GM06990 (cell line): Measurements from ENCODE around the gene RGL3.

Source experiments
- DNase-seq: peaks from one replicate; pipeline ENCODE4 v3.0.0-alpha.2; 2011; ENCODE audit not compliant: insufficient read length; ENCODE audit errors: extremely low read depth
- H3K27me3 ChIP-seq: replicated peaks from 2 replicates; pipeline ENCODE4 v1.6.0; 2011; ENCODE audit warnings: low read length; ENCODE audit not compliant: control insufficient read depth, insufficient read depth
- H3K36me3 ChIP-seq: 2 replicates; pipeline ENCODE4 v1.5.1; 2011; ENCODE audit warnings: low read length; ENCODE audit not compliant: control insufficient read depth, insufficient read depth
- H3K4me3 ChIP-seq: replicated peaks from 2 replicates; pipeline ENCODE4 v1.5.1; 2011; ENCODE audit warnings: low read depth, mild to moderate bottlenecking, control low read depth, low read length
- TF ChIP-seq, protein P1 (sequence below): IDR thresholded peaks from 2 replicates; pipeline ENCODE4 v1.5.1; 2011; ENCODE audit warnings: low read length, control low read depth, mild to moderate bottlenecking, inconsistent platforms; ENCODE audit not compliant: insufficient read depth, poor library complexity, severe bottlenecking

Gene RGL3

DNA sequence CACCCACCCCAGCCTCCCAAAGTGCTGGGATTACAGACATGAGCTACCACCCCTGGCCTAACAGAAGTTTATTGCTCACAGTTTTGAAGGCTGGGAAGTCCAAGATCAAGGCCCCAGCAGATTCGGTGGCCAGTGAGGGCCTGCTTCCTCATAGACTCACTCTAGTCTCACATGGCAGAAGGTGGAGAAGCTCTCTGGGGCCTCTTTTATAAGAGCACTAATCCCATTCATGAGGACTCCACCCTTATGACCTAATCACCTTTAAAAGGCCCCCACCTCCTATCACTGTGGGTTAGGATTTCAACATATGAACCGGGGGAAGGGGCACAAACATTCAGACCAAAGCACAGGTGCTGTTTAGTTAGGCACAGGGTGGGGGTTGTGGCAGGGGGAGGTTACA, 51.6 kb downstream of the RGL3 start:
- DNase-seq = no peak
- no peak overlapping the region for H3K4me3 ChIP-seq
- H3K27me3 ChIP-seq = no peaks in the 10 kb centered on the region
- H3K36me3 ChIP-seq = peaks cover 7% of the 10 kb centered on the region
- TF ChIP-seq, protein P1, sequence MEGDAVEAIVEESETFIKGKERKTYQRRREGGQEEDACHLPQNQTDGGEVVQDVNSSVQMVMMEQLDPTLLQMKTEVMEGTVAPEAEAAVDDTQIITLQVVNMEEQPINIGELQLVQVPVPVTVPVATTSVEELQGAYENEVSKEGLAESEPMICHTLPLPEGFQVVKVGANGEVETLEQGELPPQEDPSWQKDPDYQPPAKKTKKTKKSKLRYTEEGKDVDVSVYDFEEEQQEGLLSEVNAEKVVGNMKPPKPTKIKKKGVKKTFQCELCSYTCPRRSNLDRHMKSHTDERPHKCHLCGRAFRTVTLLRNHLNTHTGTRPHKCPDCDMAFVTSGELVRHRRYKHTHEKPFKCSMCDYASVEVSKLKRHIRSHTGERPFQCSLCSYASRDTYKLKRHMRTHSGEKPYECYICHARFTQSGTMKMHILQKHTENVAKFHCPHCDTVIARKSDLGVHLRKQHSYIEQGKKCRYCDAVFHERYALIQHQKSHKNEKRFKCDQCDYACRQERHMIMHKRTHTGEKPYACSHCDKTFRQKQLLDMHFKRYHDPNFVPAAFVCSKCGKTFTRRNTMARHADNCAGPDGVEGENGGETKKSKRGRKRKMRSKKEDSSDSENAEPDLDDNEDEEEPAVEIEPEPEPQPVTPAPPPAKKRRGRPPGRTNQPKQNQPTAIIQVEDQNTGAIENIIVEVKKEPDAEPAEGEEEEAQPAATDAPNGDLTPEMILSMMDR = no peak

DNA sequence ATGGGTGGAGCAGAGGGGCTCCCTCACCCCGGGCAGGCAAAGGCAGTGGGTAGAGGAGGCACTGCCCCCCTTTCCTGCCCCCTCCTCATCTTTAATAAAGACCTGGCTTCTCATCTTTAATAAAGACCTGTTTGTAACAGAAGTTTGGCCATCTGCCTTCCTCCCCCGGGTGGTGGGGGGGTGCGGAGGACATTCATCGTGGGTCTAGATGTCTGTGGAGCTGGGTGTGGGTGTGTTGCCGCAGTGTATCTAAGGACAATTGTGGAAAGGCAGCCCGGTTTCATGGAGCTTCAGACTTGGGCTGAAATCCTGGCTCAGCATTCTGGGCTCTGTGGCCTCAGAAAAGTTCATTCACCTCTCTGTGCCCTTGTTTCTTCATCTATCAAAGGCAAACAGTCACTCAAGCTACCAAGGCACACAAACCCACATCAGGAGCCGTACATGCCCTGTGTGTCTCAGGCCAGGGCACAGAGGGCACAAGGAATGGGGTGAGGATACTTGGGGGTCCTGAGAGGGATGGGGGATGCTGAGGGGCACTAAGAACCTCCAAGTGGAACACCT, 53.5 kb downstream of the RGL3 start:
- Histone ChIP-seq H3K4me3 (no peak overlapping the region), H3K27me3 (no peaks in the 10 kb centered on the region), H3K36me3 (peaks cover 7% of the 10 kb centered on the region)
- TF ChIP-seq, protein P1 = no peak
- DNase-seq = no peak

DNA sequence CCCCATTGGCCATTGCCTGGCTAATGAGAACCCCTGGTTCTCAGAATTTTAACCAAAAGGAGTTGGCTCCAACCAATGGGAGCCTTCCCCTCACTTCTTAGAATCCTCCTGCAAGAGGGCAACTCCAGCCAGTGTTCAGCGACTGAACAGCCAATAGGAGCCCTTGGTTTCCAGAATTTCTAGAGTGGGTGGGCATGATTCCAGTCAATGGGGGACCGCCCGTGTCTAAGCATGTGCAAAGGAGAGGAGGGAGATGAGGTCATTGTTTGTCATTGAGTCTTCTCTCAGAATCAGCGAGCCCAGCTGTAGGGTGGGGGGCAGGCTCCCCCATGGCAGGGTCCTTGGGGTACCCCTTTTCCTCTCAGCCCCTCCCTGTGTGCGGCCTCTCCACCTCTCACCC, 54.2 kb downstream of the RGL3 start:
- peaks cover 7% of the 10 kb centered on the region for H3K36me3 ChIP-seq
- H3K4me3 ChIP-seq = no peak overlapping the region
- TF ChIP-seq, protein P1 = no peak

DNA sequence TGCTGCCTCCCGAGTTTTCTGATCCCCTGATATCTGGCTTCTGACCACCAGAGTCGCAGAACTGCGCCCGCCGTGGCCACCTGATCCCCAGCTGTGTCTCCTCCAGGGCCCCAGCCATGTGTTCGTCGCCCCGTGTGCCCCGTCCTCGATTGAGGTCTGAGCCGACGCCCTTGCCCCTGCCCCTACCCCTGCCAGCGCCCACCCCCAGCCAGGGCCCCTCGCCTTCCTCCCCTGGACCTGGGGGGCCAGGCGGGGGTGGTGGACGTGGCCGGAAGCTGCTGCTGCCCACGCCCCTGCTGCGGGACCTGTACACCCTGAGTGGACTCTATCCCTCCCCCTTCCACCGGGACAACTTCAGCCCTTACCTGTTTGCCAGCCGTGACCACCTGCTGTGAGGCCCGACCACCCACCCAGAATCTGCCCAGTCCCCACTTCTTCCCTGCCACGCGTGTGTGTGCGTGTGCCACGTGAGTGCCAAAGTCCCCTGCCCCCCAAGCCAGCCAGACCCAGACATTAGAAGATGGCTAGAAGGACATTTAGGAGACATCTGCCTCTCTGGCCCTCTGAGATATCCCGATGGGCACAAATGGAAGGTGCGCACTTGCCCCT, 54.7 kb downstream of the RGL3 start:
- H3K27me3 ChIP-seq = no peaks in the 10 kb centered on the region
- peaks cover 7% of the 10 kb centered on the region for H3K36me3 ChIP-seq
- no peak for DNase-seq
- H3K4me3 ChIP-seq = no peak overlapping the region
- TF ChIP-seq, protein P1 = no peak

More for the DNA sequence above, 54.2 kb downstream of the RGL3 start:
- no peaks in the 10 kb centered on the region for H3K27me3 ChIP-seq
- DNase-seq = no peak

DNA sequence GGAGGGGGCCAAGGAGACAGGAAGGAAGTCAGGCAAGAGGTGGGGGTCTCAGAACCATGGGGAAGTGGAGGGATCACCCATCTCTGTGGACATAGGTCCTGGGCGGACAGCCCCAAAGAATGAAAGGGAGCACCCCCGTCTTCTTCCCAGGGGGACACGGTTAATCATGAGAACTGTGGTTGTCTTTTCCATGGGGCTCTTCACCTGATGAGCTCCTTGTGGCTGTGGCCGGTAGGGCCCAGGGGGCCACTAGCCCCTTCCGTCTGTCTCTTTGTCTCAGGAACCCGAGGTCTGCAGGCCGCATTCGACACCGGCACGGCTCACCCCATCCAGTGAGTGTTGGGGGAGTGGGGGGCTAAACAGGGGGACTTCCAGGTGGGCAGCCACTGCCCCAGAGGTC, 55.2 kb downstream of the RGL3 start:
- no peaks in the 10 kb centered on the region for H3K27me3 ChIP-seq
- no peak for DNase-seq
- no peak overlapping the region for H3K4me3 ChIP-seq
- TF ChIP-seq, protein P1 = no peak
- peaks cover 7% of the 10 kb centered on the region for H3K36me3 ChIP-seq
